OCI-LY1 (cell line): Measurements from ENCODE around the gene EGFL8.

Experiments used
- H2AFZ ChIP-seq: fragments of 200-600 bp; sonication (generic), shearing (Covaris generic); 2 replicates; pipeline ENCODE4 v1.6.0; 2014; ENCODE audit warnings: antibody characterized with exemption, mild to moderate bottlenecking, low read length
- H3F3A ChIP-seq: fragments of 200-600 bp; sonication (generic), shearing (Covaris generic); 2 replicates; pipeline ENCODE4 v1.6.0; 2014; ENCODE audit warnings: mild to moderate bottlenecking, antibody characterized with exemption, low read length, moderate library complexity; ENCODE audit not compliant: insufficient read depth
- H3K27ac ChIP-seq: fragments of 200-600 bp; sonication (generic); 2 replicates; pipeline ENCODE4 v1.5.1; 2014; ENCODE audit warnings: low read length, mixed run types, mild to moderate bottlenecking, low read depth; ENCODE audit not compliant: poor library complexity, severe bottlenecking
- H3K27me3 ChIP-seq: fragments of 200-600 bp; sonication (generic); 2 replicates; pipeline ENCODE4 v1.6.0; 2014; ENCODE audit warnings: antibody characterized with exemption, mild to moderate bottlenecking, low read length, moderate library complexity; ENCODE audit not compliant: insufficient read depth
- H3K36me3 ChIP-seq: fragments of 200-600 bp; sonication (generic); 2 replicates; pipeline ENCODE4 v1.6.1; 2014; ENCODE audit warnings: mild to moderate bottlenecking, antibody characterized with exemption, low read length, moderate library complexity, mixed read lengths; ENCODE audit not compliant: insufficient read depth
- H3K4me1 ChIP-seq: fragments of 200-600 bp; sonication (generic); 2 replicates; pipeline ENCODE4 v1.5.1; 2014; ENCODE audit warnings: mild to moderate bottlenecking, low read length, moderate library complexity; ENCODE audit not compliant: insufficient read depth, severe bottlenecking
- H3K4me2 ChIP-seq: fragments of 200-600 bp; sonication (generic), shearing (Covaris generic); 2 replicates; pipeline ENCODE4 v1.6.1; 2014; ENCODE audit warnings: low read length
- H3K4me3 ChIP-seq: fragments of 200-600 bp; sonication (generic); 2 replicates; pipeline ENCODE4 v1.5.1; 2014; ENCODE audit warnings: low read length, low read depth, mild to moderate bottlenecking, mixed read lengths; ENCODE audit not compliant: poor library complexity, severe bottlenecking
- H3K79me2 ChIP-seq: fragments of 200-600 bp; shearing (Covaris generic); 2 replicates; pipeline ENCODE4 v1.6.1; 2016; ENCODE audit warnings: mixed run types, low read length, mixed read lengths; ENCODE audit not compliant: insufficient read depth
- H3K9ac ChIP-seq: fragments of 200-600 bp; sonication (generic), shearing (Covaris generic); 2 replicates; pipeline ENCODE4 v1.6.1; 2014; ENCODE audit warnings: mild to moderate bottlenecking, low read length, mixed read lengths
- H3K9me2 ChIP-seq: fragments of 200-600 bp; sonication (generic), shearing (Covaris generic); 2 replicates; pipeline ENCODE4 v1.6.1; 2014; ENCODE audit warnings: low read depth, mild to moderate bottlenecking, low read length, mixed read lengths
- H3K9me3 ChIP-seq: fragments of 200-600 bp; shearing (Covaris generic); 2 replicates; pipeline ENCODE4 v1.6.1; 2014; ENCODE audit warnings: low read length, mixed read lengths
- H4K20me1 ChIP-seq: fragments of 200-600 bp; sonication (generic), shearing (Covaris generic); 2 replicates; pipeline ENCODE4 v1.6.0; 2016; ENCODE audit warnings: mild to moderate bottlenecking, low read length; ENCODE audit not compliant: insufficient read depth
- EZH2 ChIP-seq: fragments of 200-600 bp; sonication (generic), shearing (Covaris generic); IDR thresholded peaks from 2 replicates; pipeline ENCODE4 v1.8.0; 2017; ENCODE audit warnings: borderline replicate concordance, mixed run types, mild to moderate bottlenecking, antibody characterized with exemption, low read length, moderate library complexity, mixed read lengths
- TF ChIP-seq, protein P1 (sequence below): fragments of 200-600 bp; sonication (generic), shearing (Covaris generic); IDR thresholded peaks from 2 replicates; pipeline ENCODE4 v1.5.1; 2017; ENCODE audit warnings: mild to moderate bottlenecking, antibody characterized with exemption, low read length, moderate library complexity, mixed read lengths

Gene EGFL8

DNA sequence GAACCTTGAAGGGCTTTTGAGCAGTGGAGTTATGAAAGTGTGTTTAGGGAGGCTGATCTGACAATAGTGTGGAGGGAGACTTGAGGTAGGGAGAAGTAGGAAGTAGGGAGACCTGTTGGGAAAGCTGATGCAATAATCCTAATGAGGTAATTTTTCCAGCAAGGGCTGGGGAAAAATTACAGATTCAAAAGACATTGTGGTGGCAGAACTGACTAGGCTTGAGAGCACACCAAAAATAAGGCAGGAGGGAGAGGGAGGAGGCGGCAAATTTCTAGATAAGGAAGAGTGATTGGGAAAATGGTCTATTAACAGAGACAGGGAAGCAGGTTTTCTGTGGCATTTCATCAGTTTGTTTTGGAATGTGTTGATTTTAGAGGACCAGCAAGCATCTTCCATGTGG lies 18.1 kb upstream of the EGFL8 start:
- Histone ChIP-seq H3K9ac (no peak overlapping the region), H3K27me3 (no peaks in the 10 kb centered on the region; the same call in 1 of the 2 replicates), H2AFZ (no peak overlapping the region), H3F3A (no peaks in the 10 kb centered on the region), H3K9me2 (no peaks in the 10 kb centered on the region), H3K9me3 (no peaks in the 10 kb centered on the region), H3K36me3 (no peaks in the 10 kb centered on the region), H4K20me1 (no peaks in the 10 kb centered on the region), H3K4me2 (no peak overlapping the region), H3K27ac (no peak overlapping the region), H3K79me2 (no peaks in the 10 kb centered on the region), H3K4me1 (no peaks in the 10 kb centered on the region), H3K4me3 (no peak overlapping the region)
- TF ChIP-seq, protein P1, sequence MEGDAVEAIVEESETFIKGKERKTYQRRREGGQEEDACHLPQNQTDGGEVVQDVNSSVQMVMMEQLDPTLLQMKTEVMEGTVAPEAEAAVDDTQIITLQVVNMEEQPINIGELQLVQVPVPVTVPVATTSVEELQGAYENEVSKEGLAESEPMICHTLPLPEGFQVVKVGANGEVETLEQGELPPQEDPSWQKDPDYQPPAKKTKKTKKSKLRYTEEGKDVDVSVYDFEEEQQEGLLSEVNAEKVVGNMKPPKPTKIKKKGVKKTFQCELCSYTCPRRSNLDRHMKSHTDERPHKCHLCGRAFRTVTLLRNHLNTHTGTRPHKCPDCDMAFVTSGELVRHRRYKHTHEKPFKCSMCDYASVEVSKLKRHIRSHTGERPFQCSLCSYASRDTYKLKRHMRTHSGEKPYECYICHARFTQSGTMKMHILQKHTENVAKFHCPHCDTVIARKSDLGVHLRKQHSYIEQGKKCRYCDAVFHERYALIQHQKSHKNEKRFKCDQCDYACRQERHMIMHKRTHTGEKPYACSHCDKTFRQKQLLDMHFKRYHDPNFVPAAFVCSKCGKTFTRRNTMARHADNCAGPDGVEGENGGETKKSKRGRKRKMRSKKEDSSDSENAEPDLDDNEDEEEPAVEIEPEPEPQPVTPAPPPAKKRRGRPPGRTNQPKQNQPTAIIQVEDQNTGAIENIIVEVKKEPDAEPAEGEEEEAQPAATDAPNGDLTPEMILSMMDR: no peak

DNA sequence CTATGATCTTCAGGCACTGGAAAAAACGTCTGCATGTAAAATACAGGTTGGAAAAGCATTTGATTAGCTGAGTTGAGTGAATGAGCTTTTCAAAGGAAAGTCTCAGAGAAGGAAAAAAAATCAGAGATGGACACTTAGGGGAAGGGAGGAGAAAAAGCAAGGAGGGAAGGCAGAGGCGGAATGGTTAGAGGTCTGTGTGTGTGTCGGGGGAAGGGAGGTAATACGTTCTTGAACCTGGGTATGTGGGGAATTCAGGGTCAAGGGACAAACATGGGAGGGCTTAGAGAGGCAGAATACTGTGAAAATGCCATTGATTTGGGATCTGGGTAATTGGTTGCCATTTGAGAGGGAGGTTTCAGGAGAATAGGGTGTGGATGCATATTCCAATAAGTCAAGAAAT lies 17.7 kb upstream of the EGFL8 start:
- H3K4me2 ChIP-seq: no peak overlapping the region
- no peak overlapping the region for H3K4me3 ChIP-seq
- H3K9me2 ChIP-seq: no peaks in the 10 kb centered on the region
- no peak overlapping the region for H3K27ac ChIP-seq
- TF ChIP-seq, protein P1: no peak
- TF ChIP-seq EZH2: no peak
- H2AFZ ChIP-seq: no peak overlapping the region
- no peak overlapping the region for H3K9ac ChIP-seq
- no peaks in the 10 kb centered on the region for H3K79me2 ChIP-seq
- no peaks in the 10 kb centered on the region for H3K4me1 ChIP-seq
- H3F3A ChIP-seq: no peaks in the 10 kb centered on the region
- no peaks in the 10 kb centered on the region for H3K9me3 ChIP-seq
- H4K20me1 ChIP-seq: no peaks in the 10 kb centered on the region
- no peaks in the 10 kb centered on the region for H3K36me3 ChIP-seq
- H3K27me3 ChIP-seq: no peaks in the 10 kb centered on the region; the same call in 1 of the 2 replicates

DNA sequence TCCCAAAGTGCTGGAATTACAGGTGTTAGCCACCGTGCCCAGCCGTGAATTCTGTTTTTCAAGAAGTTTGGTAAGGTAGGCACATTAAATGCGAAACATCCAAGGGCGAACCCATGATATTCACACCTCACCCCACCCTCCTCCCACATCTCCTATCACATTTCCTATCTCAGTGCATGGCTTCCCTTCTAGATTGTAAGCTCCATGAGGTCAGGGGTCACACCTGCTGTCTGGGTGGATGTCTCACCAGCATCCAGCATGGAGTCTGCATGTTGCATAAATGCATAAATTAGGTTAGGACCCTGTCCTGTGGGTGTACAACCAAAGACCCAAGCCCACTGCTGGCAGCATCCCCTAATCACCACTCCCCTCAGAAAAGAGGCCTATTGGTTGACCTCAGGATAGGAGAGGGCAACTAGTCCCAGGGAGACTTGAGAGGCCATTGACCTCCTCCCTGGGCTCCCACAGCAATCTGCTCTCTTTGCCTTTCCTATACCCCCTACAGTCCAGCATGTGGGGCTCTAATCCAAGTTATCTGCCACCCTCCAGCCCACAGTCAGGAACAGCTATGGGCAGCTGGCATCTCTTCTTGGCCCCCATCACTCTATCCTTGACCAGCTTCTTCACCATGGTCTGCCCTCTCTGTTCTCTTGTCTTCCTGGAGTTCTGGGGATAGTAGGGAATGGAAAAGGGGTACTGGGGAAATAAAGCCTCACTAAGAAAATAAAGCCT lies 16.8 kb upstream of the EGFL8 start:
- no peaks in the 10 kb centered on the region for H3K36me3 ChIP-seq
- no peaks in the 10 kb centered on the region for H3K79me2 ChIP-seq

More for the DNA sequence above, 16.8 kb upstream of the EGFL8 start:
- Histone ChIP-seq H3K4me2 (no peak overlapping the region), H2AFZ (no peak overlapping the region), H3K4me1 (no peaks in the 10 kb centered on the region), H3K4me3 (no peak overlapping the region), H3F3A (no peaks in the 10 kb centered on the region), H4K20me1 (no peaks in the 10 kb centered on the region), H3K9ac (no peak overlapping the region), H3K27me3 (no peaks in the 10 kb centered on the region; the same call in 1 of the 2 replicates), H3K27ac (no peak overlapping the region), H3K9me2 (no peaks in the 10 kb centered on the region), H3K9me3 (no peaks in the 10 kb centered on the region)
- TF ChIP-seq EZH2: no peak
- TF ChIP-seq, protein P1: no peak
